Measurements from ENCODE around the gene MPI. TPM values are rescaled to one million over a fixed set of nuclear protein-coding genes. Genes with fewer than 3 reads are reported as not detected.

Gene MPI
- total and polyA plus RNA-seq, 2 of the 8 experiments (the other 6 are each of a cell fraction or from before 2014, with no cell fraction given), result 31.0 to 74.8 TPM

GRCh38 chr15:74906067-74906449 is 16.2 kb downstream of the MPI start:
- Histone ChIP-seq H3K36me3 (ENCODE audit: control insufficient read depth in 2 of 4, insufficient read depth in 4 of 4, low read length in 3 of 4) (peaks cover 12 to 35% (median 24%) of the 10 kb centered on the region in 4 experiments), H2BK12ac (ENCODE audit: low read depth, low read length) (no peak overlapping the region), H3K4me3 (ENCODE audit: extremely low read depth in 1 of 4, insufficient read depth in 2 of 4, low read depth in 3 of 4, low read length in 4 of 4) (peak overlapping the region; percentile 79 to 94 (median 90)), H2BK15ac (ENCODE audit: low read length) (no peak overlapping the region), H4K20me1 (replicated peaks in 1 of 2; ENCODE audit: control insufficient read depth in 1 of 2, insufficient read depth in 2 of 2, low read length in 2 of 2) (peaks cover 2 to 7% of the 10 kb centered on the region in 2 experiments), H3K79me1 (ENCODE audit: low read depth, low read length) (no peaks in the 10 kb centered on the region), H3K23ac (ENCODE audit: insufficient read length) (no peak overlapping the region), H2BK5ac (ENCODE audit: low read depth, low read length) (peak overlapping the region; percentile 72; the same call in 1 of the 2 replicates), H3K27me3 (replicated peaks in 1 of 4; ENCODE audit: control insufficient read depth in 3 of 4, extremely low read depth in 1 of 4, insufficient read depth in 3 of 4, low read length in 3 of 4) (no peaks in the 10 kb centered on the region), H3K18ac (ENCODE audit: extremely low read depth, low read length) (peak overlapping the region; percentile 75; the same call in 1 of the 2 replicates), H2AK5ac (ENCODE audit: low read depth, low read length) (no peak overlapping the region), H3K4me1 (replicated peaks in 1 of 4; ENCODE audit: control insufficient read depth in 3 of 4, insufficient read depth in 4 of 4, low read length in 3 of 4) (peaks cover 2 to 4% (median 3%) of the 10 kb centered on the region in 4 experiments), H3K23me2 (ENCODE audit: low read depth, low read length) (peaks cover 6% of the 10 kb centered on the region; the same call in 1 of the 2 replicates), H2AFZ (ENCODE audit: low read length) (0 out of 2 replicates have a peak overlapping the region, but pooled peaks have one; percentile 2), H3K9me3 (ENCODE audit: insufficient read depth in 2 of 2, low read depth in 1 of 2, low read length in 1 of 2) (no peaks in the 10 kb centered on the region), H3K14ac (ENCODE audit: insufficient read length) (no peak overlapping the region), H3K4me2 (ENCODE audit: insufficient read depth in 1 of 2, low read depth in 2 of 2, low read length in 2 of 2) (peak overlapping the region; percentile 77 to 83), H4K91ac (replicated peaks; ENCODE audit: insufficient read length, low read length) (peak overlapping the region; percentile 2), H3K4ac (replicated peaks; ENCODE audit: insufficient read length, low read depth, low read length) (no peak overlapping the region), H4K5ac (ENCODE audit: insufficient read length, low read depth, low read length) (peak overlapping the region; percentile 78), H3K79me2 (ENCODE audit: control insufficient read depth in 1 of 2, insufficient read depth in 2 of 2, low read length in 2 of 2) (peaks cover 0 to 15% of the 10 kb centered on the region in 2 experiments; a peak in 2 of 4 replicates), H3K56ac (replicated peaks; ENCODE audit: insufficient read length, low read depth, low read length) (peak overlapping the region; percentile 95), H2BK120ac (replicated peaks; ENCODE audit: low read depth, low read length) (no peak overlapping the region), H4K8ac (ENCODE audit: extremely low read depth, insufficient read depth, low read length) (peak overlapping the region; percentile 45; the same call in 1 of the 2 replicates), H2BK20ac (ENCODE audit: low read length) (no peak overlapping the region), H3K9ac (replicated peaks in 1 of 4; ENCODE audit: extremely low read depth in 1 of 4, low read depth in 3 of 4, low read length in 3 of 4) (peak overlapping the region; percentile 80 to 92 (median 84)), H3K27ac (ENCODE audit: low read depth, low read length) (peak overlapping the region; percentile 71)
- 0% methylated on average over 20 of the region's 20 CpGs; no CpG with 5 or more reads in 1 of the 2 experiments for WGBS, 2 experiments (ENCODE audit: extremely low coverage in 1 of 2, insufficient coverage in 1 of 2, insufficient read length in 1 of 2, insufficient replicate concordance in 2 of 2, low coverage in 1 of 2, low lambda C conversion rate in 2 of 2, missing lambda C conversion rate in 1 of 2)
- POLR2A ChIA-PET (ENCODE audit: partially characterized antibody), result interaction anchor here (0.7 to 11.9 kb wide), 21 partner anchors 9 to 145 kb away, joined by 3 to 116 read pairs (median 6); partner anchors contain the start of genes COX5A, MPI, RPP25 and ULK3
- TF ChIP-seq SAP30 (IDR thresholded peaks at IDR 0.05; ENCODE audit: insufficient read depth, insufficient replicate concordance, low read length) (peak; percentile 26), SUZ12 (IDR thresholded peaks at IDR 0.05; ENCODE audit: low read length) (no peak)
- DNase-seq (ENCODE audit: low read depth in 1 of 2, low spot score in 2 of 2), result peak in 1 of 2 experiments; percentile 63
- FAIRE-seq, result no peak
- CTCF ChIA-PET (ENCODE audit: partially characterized antibody), result interaction anchor here (0.9 to 2.0 kb wide), 10 partner anchors 16 to 273 kb away, joined by 3 to 12 read pairs (median 3); no protein-coding TSS in a partner anchor
